HG03575 (cell line): ENCODE data around the gene UBB.

Source experiments
- ATAC-seq: cut with Tn5 transposase; IDR thresholded peaks from one replicate; pipeline ENCODE4 v1.9.1; 2021; ENCODE audit not compliant: unreplicated experiment, insufficient number of reproducible peaks, low FRiP score; ENCODE audit errors: extremely low read depth

The UBB gene

GRCh38 chr17:16415031-16415924 lies 34.4 kb downstream of the UBB start, which contains the start of gene TRPV2:
TSS of gene TRPV2 (plus strand) at chr17:16415571. CDS start at chr17:16417669, 2,098 bp downstream.
- ATAC-seq: no peak

GRCh38 chr17:16417399-16417798 lies 36.5 kb downstream of the UBB start:
- ATAC-seq: no peak

GRCh38 chr17:16417896-16418684 lies 37.2 kb downstream of the UBB start:
- ATAC-seq: no peak

- no peak for ATAC-seq
Measured at GRCh38 chr17:16418685-16419068, 37.8 kb downstream of the UBB start.

- ATAC-seq: no peak
Measured at GRCh38 chr17:16419074-16419928, 38.4 kb downstream of the UBB start.

GRCh38 chr17:16419929-16420271 lies 39.0 kb downstream of the UBB start:
- no peak for ATAC-seq

- no peak for ATAC-seq
Measured at GRCh38 chr17:16422416-16422815, 41.5 kb downstream of the UBB start.

GRCh38 chr17:16423226-16423872 lies 42.5 kb downstream of the UBB start:
- no peak for ATAC-seq

GRCh38 chr17:16425202-16425601 lies 44.3 kb downstream of the UBB start:
- no peak for ATAC-seq

- no peak for ATAC-seq
Measured at GRCh38 chr17:16425698-16426659, 45.1 kb downstream of the UBB start.

GRCh38 chr17:16427020-16427419 lies 46.1 kb downstream of the UBB start:
- no peak for ATAC-seq

GRCh38 chr17:16428098-16428882 lies 47.4 kb downstream of the UBB start:
- ATAC-seq: no peak

- ATAC-seq: no peak
Measured at GRCh38 chr17:16429083-16429482, 48.2 kb downstream of the UBB start.

GRCh38 chr17:16430650-16431049 lies 49.8 kb downstream of the UBB start:
- ATAC-seq: no peak

GRCh38 chr17:16432017-16432416 lies 51.1 kb downstream of the UBB start:
- no peak for ATAC-seq
